Endothelial cell of umbilical vein (primary cell): Measurements from ENCODE around the gene SERPINA6. TPM values are rescaled to one million over a fixed set of nuclear protein-coding genes. Genes with fewer than 3 reads are reported as not detected.

Experiments
- BruUV-seq: library from RNA; stranded (reverse); fragments of 400-500 nt; replicated peaks from 2 replicates; lab custom pipeline; 2021; lab: Mats Ljungman, UMichigan
- CTCF ChIA-PET: fragments of 300-600, 350-600 bp; sonication (Branson Sonifier 250); formaldehyde crosslinking; loops from one replicate; lab custom pipeline; 2021; ENCODE audit warnings: antibody characterized with exemption, inconsistent platforms; lab: Charles Lee
- POLR2A ChIA-PET: fragments of 300-600, 350-600 bp; sonication (Branson Sonifier 250); formaldehyde crosslinking; loops from one replicate; lab custom pipeline; 2021; ENCODE audit warnings: antibody characterized with exemption, inconsistent platforms; lab: Charles Lee
- DNase-seq: peaks from one replicate; pipeline ENCODE4 v3.0.0-alpha.2; 2011; ENCODE audit warnings: low read depth, low spot score
- FAIRE-seq: peaks from 2 replicates; lab custom pipeline; 2011; peaks lifted over from hg19 to GRCh38; lab: Jason Lieb, UNC
- H2AFZ ChIP-seq: 2 replicates; pipeline ENCODE4 v1.6.0; 2012; ENCODE audit warnings: low read depth, low read length, control low read depth, inconsistent platforms
- H3K27ac ChIP-seq: 2 replicates; pipeline ENCODE4 v1.5.1; 2011; ENCODE audit warnings: low read depth, mild to moderate bottlenecking, control low read depth, low read length, moderate library complexity; ENCODE audit not compliant: insufficient read depth
- H3K27me3 ChIP-seq, 2 experiments: 2 replicates each; pipeline versions ENCODE4 v1.6.0 to v1.6.1; 2011; ENCODE audit warnings: low read length in 2 of 2, mixed read lengths in 1 of 2; ENCODE audit not compliant: control insufficient read depth in 2 of 2, insufficient read depth in 2 of 2
- H3K36me3 ChIP-seq, 2 experiments: 2 replicates in 1 of 2; 3 replicates in 1 of 2; pipeline ENCODE4 v1.5.1; 2011; ENCODE audit warnings: low read length in 2 of 2, mild to moderate bottlenecking in 1 of 2, moderate library complexity in 1 of 2; ENCODE audit not compliant: control insufficient read depth in 2 of 2, insufficient read depth in 2 of 2; ENCODE audit errors: extremely low read depth in 1 of 2
- H3K4me1 ChIP-seq: 3 replicates; pipeline ENCODE4 v1.5.1; 2011; ENCODE audit warnings: mild to moderate bottlenecking, low read length; ENCODE audit not compliant: control insufficient read depth, insufficient read depth; ENCODE audit errors: extremely low read depth
- H3K4me2 ChIP-seq: 2 replicates; pipeline ENCODE4 v1.6.1; 2011; ENCODE audit warnings: low read length, control low read depth, mixed read lengths; ENCODE audit not compliant: insufficient read depth
- H3K4me3 ChIP-seq, 3 experiments: fragments of 200-600 bp in 1 of 3; sonication (generic), shearing (Covaris generic) in 1 of 3; replicated peaks in 1 of 3; 2 replicates each; pipeline ENCODE4 v1.5.1; 2011 to 2016; ENCODE audit warnings: control low read depth in 3 of 3, low read length in 3 of 3, mild to moderate bottlenecking in 2 of 3, inconsistent platforms in 1 of 3, low read depth in 1 of 3, moderate library complexity in 1 of 3; ENCODE audit not compliant: insufficient read depth in 1 of 3
- H3K79me2 ChIP-seq: 2 replicates; pipeline ENCODE4 v1.6.0; 2012; ENCODE audit warnings: low read length, inconsistent platforms; ENCODE audit not compliant: control insufficient read depth, insufficient read depth
- H3K9ac ChIP-seq: replicated peaks from 2 replicates; pipeline ENCODE3; 2011; ENCODE audit warnings: low read length, control low read depth; ENCODE audit not compliant: insufficient read depth; ENCODE audit errors: extremely low read depth
- H3K9me1 ChIP-seq: replicated peaks from 3 replicates; pipeline ENCODE4 v1.6.0; 2011; ENCODE audit warnings: mild to moderate bottlenecking, low read length; ENCODE audit not compliant: control insufficient read depth, insufficient read depth; ENCODE audit errors: extremely low read depth
- H3K9me3 ChIP-seq: replicated peaks from 2 replicates; pipeline ENCODE4 v1.5.1; 2012; ENCODE audit warnings: low read length, inconsistent platforms; ENCODE audit not compliant: control insufficient read depth, insufficient read depth
- H4K20me1 ChIP-seq: replicated peaks from 2 replicates; pipeline ENCODE3; 2011; ENCODE audit warnings: mild to moderate bottlenecking, low read length; ENCODE audit not compliant: control insufficient read depth, insufficient read depth; ENCODE audit errors: extremely low read depth
- EZH2 ChIP-seq: IDR thresholded peaks from 2 replicates; pipeline ENCODE4 v1.6.1; 2012; ENCODE audit warnings: borderline replicate concordance, low read depth, mild to moderate bottlenecking, moderate library complexity, low read length, inconsistent platforms; ENCODE audit not compliant: severe bottlenecking
- FOS ChIP-seq: IDR thresholded peaks from 2 replicates; pipeline ENCODE4 v1.6.1; 2011; ENCODE audit warnings: mild to moderate bottlenecking, low read length, moderate library complexity, borderline replicate concordance; ENCODE audit not compliant: insufficient read depth
- GATA2 ChIP-seq: IDR thresholded peaks from 2 replicates; pipeline ENCODE4 v1.7.0; 2011; ENCODE audit warnings: low read depth, mild to moderate bottlenecking, moderate library complexity, mixed read lengths, low read length; ENCODE audit not compliant: insufficient read length, insufficient read depth
- JUN ChIP-seq: IDR thresholded peaks from 2 replicates; pipeline ENCODE4 v1.6.1; 2011; ENCODE audit warnings: borderline replicate concordance, low read depth; ENCODE audit not compliant: insufficient read length, insufficient read depth
- MYC ChIP-seq: IDR thresholded peaks from one replicate; pipeline ENCODE4 v1.6.1; 2011; ENCODE audit warnings: mild to moderate bottlenecking, low read depth, low read length
- POLR2A ChIP-seq: IDR thresholded peaks from 2 replicates; pipeline ENCODE4 v1.6.1; 2012; ENCODE audit warnings: low read depth, mild to moderate bottlenecking, control low read depth, low read length
- POLR2AphosphoS5 ChIP-seq: IDR thresholded peaks from 2 replicates; pipeline ENCODE4 v1.6.1; 2012; ENCODE audit warnings: low read depth, mild to moderate bottlenecking, control low read depth, low read length, moderate library complexity; ENCODE audit not compliant: insufficient read depth
- dilution Hi-C: fragments of 300-500 bp; cut with MboI; formaldehyde crosslinking; loops from one replicate; pipeline ENCODE4 v1.15.0; 2019; ENCODE audit warnings: low sequenced_read_pairs; ENCODE audit not compliant: extremely low pct_ligation_motif_present
- intact Hi-C: fragments of 100-400 bp; cut with micrococcal nuclease; formaldehyde crosslinking; loops from one replicate; pipeline ENCODE4 v1.10.0; 2022
- polyA plus RNA-seq, 4 experiments: library from polyadenylated mRNA; depleted of rRNA in 3 of 4; stranded (reverse) in 3 of 4; unstranded in 1 of 4; fragments of >200 nt; gene quantifications; 2 replicates each; pipeline versions ENCODE4 v1.2.1 to v1.2.3, GENCODE V29; 2011 to 2012; ENCODE audit warnings: missing spikeins in 1 of 4
- total RNA-seq: library from RNA; stranded (reverse); gene quantifications from 2 replicates; pipeline ENCODE4 v1.2.3, GENCODE V29; 2021
- TF ChIP-seq, protein P1 (sequence below), 2 donors: IDR thresholded peaks; 1 replicate in 1 of 2; 2 replicates in 1 of 2; pipeline ENCODE4 v1.5.1; 2011; ENCODE audit warnings: low read length in 2 of 2, mild to moderate bottlenecking in 2 of 2, moderate library complexity in 2 of 2, control low read depth in 1 of 2, inconsistent platforms in 1 of 2, low read depth in 1 of 2; ENCODE audit not compliant: insufficient read depth in 1 of 2; ENCODE audit errors: extremely low read depth in 1 of 2
- TF ChIP-seq, protein P2 (sequence below): IDR thresholded peaks from 2 replicates; pipeline ENCODE4 v1.6.1; 2011; ENCODE audit not compliant: insufficient read depth, insufficient read length

SERPINA6 gene
- total and polyA plus RNA-seq, 2 donors (not counting 3 experiments of a cell fraction or from before 2014, with no cell fraction given) = not detected

DNA sequence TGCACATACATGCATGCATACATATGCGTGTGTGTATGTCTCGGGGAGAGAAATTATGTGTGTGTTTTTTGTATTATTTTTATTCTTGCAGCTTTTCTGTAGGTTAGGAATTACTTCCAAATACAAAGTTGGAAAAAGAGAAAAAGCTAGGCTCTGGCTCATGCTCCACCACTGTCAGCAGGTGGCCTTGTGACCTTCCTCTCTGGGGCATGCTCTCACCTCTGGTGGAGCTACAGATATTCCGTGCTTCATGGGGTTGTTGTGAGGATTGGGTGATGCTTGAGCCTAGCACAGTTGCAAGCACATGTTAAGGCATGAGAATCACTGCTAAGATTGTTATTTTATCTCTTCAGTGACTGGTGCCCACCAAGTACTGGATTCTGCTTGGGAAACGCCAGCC lies 6.7 kb upstream of the SERPINA6 start:
- H3K36me3 ChIP-seq = no peaks in the 10 kb centered on the region
- no peak overlapping the region for H3K4me2 ChIP-seq
- intact Hi-C loops = no loop called here
- no peaks in the 10 kb centered on the region for H3K4me1 ChIP-seq
- H3K9me1 ChIP-seq = no peaks in the 10 kb centered on the region
- ChIA-PET CTCF (no interaction called here), POLR2A (no interaction called here)
- no peaks in the 10 kb centered on the region for H3K79me2 ChIP-seq
- H3K27me3 ChIP-seq = no peaks in the 10 kb centered on the region
- no peak overlapping the region for H3K9ac ChIP-seq
- H2AFZ ChIP-seq = no peak overlapping the region
- no peak overlapping the region for H3K27ac ChIP-seq
- no peak overlapping the region for H3K4me3 ChIP-seq
- no peak for FAIRE-seq
- H3K9me3 ChIP-seq = peaks cover 2% of the 10 kb centered on the region
- no peak for DNase-seq
- BruUV-seq = no TSS peak
- TF ChIP-seq FOS (no peak), MYC (no peak), POLR2A (no peak), GATA2 (no peak), EZH2 (no peak), JUN (no peak), POLR2AphosphoS5 (no peak)
- TF ChIP-seq, protein P1, sequence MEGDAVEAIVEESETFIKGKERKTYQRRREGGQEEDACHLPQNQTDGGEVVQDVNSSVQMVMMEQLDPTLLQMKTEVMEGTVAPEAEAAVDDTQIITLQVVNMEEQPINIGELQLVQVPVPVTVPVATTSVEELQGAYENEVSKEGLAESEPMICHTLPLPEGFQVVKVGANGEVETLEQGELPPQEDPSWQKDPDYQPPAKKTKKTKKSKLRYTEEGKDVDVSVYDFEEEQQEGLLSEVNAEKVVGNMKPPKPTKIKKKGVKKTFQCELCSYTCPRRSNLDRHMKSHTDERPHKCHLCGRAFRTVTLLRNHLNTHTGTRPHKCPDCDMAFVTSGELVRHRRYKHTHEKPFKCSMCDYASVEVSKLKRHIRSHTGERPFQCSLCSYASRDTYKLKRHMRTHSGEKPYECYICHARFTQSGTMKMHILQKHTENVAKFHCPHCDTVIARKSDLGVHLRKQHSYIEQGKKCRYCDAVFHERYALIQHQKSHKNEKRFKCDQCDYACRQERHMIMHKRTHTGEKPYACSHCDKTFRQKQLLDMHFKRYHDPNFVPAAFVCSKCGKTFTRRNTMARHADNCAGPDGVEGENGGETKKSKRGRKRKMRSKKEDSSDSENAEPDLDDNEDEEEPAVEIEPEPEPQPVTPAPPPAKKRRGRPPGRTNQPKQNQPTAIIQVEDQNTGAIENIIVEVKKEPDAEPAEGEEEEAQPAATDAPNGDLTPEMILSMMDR (IDR thresholded peaks at IDR 0.05; ENCODE audit: extremely low read depth in 1 of 2, insufficient read depth in 1 of 2, low read depth in 1 of 2, low read length in 2 of 2) = no peak
- TF ChIP-seq, protein P2, sequence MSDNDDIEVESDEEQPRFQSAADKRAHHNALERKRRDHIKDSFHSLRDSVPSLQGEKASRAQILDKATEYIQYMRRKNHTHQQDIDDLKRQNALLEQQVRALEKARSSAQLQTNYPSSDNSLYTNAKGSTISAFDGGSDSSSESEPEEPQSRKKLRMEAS = no peak
- no peaks in the 10 kb centered on the region for H4K20me1 ChIP-seq
- dilution Hi-C loops = no loop called here
